Measurements from ENCODE around the gene CERS1.

Gene CERS1

GRCh38 chr19:18895824-18896341 is at the start of gene CERS1:
TSS of gene CERS1 (minus strand) at chr19:18896158. CDS start at chr19:18896072, 86 bp downstream.
- DNase-seq: peak; percentile 6

DNA sequence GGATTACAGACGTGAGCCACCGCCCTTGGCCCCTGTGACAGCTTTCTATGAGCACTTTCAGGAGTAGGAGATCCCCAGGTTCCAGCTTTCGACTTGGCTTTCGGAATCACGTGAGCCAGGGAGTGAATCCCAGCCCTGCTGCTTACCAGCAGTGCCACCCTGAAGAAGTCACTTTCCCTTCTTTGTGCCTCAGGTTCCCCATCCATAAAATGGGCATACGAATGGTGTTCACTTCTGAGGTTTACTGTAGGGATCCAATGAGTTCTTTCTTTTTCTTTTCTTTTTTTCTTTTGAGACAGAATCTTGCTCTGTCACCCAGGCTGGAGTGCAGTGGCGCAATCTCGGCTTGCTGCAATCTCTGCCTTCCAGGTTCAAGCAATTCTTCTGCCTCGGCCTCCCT is 49.3 kb upstream of the CERS1 start:
- no peak for DNase-seq

GRCh38 chr19:18943465-18943864 is 47.5 kb upstream of the CERS1 start:
- DNase-seq: no peak

- DNase-seq: no peak
These were observed 46.7 kb upstream of the CERS1 start for GRCh38 chr19:18942692-18943091.

DNA sequence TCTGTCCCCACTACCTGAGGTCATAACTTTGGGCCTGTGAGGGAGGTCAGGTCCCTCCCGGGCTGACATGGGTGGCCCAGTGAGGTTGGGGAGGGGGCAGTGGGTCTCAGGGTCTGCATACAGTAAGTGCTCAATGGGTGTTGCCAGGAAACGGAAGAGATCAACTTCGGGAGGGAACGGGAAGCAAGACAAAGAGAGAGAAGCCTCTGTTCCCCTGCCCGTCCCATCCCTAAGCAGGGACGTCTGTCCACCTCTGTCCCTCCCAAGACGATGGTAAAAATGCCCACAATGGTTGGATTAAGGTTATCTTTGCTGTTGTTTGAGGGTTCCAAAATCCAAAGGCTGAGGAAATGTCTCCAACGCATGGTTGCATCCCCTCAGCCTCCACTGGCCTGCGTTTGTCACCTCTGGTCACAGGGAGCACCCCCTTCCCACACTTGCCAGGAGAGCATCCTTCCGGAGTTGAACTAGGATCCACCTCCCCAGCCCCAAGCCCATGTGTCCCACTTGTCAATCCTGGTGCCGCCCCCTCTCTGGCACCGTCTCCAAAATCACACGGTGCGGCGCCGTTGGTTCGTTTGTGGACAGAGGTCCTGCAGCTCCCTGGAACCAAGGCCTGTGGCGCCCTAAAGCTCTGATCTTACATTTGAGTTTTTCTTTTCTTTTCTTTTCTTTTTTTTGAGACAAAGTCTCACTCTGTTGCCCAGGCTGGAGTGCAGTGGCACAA is 45.8 kb upstream of the CERS1 start:
- no peak for DNase-seq

GRCh38 chr19:18940769-18941627 is 45.0 kb upstream of the CERS1 start, which contains the start of gene HOMER3:
TSS of gene HOMER3 (minus strand) at chr19:18941217. CDS start at chr19:18938982, 2,235 bp downstream.
- DNase-seq: peak; percentile 40

- no peak for DNase-seq
These were observed 44.2 kb upstream of the CERS1 start for GRCh38 chr19:18939922-18940768.

- no peak for DNase-seq
These were observed 43.2 kb upstream of the CERS1 start for GRCh38 chr19:18939163-18939562.

DNA sequence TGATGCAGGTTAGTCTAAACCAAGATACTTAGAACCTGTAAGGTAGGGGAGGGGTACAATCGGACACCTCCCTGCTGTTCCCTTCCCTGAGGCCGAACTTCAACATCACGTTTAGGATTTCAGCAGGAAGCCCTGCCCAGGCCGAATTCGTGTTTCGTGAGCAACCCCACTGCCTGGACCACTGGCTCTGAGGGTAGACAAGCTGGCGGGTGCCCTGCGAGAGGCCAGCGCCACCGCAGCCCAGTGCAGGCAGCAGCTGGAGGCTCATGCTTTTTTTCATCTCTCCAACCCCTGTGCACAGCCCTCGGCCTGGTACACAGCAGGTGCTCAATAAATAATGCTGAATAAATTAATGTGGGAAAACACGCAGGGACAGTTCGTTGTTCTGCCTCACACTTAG is 37.3 kb upstream of the CERS1 start:
- DNase-seq: no peak

DNA sequence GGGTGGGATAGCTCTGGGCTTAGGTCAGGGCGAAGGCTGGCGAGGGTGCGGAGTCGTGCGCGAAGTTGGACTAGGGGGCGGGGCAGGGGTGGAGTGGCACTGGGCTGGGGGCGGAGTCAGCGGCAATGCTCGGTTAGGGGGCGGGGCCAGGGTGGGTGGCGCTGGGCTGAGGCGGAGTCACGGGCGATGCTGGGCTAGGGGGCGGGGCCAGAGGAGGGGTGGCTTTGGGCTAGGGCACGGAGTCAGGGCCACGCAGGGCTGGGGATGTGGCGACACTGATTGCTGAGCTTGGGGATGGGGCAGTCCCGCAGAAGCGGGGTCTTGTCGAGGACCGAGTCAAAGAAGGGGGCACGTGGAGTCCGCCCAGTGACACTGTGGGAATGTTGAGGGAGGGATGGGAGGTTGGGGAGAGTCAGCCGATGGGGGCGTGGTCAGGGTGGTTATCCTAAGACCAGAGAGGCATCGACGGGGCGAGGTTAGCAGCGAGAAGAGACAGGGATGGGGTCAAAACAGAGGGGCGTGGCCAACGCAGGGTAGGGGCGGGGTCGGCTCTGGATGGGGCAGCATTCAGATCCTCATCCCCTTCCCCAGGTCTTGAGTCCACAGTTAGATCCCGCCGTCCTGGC is 36.4 kb upstream of the CERS1 start:
- no peak for DNase-seq

- no peak for DNase-seq
These were observed 35.6 kb upstream of the CERS1 start for GRCh38 chr19:18931316-18932162.

- DNase-seq: no peak
These were observed 33.4 kb upstream of the CERS1 start for GRCh38 chr19:18929311-18929710.

DNA sequence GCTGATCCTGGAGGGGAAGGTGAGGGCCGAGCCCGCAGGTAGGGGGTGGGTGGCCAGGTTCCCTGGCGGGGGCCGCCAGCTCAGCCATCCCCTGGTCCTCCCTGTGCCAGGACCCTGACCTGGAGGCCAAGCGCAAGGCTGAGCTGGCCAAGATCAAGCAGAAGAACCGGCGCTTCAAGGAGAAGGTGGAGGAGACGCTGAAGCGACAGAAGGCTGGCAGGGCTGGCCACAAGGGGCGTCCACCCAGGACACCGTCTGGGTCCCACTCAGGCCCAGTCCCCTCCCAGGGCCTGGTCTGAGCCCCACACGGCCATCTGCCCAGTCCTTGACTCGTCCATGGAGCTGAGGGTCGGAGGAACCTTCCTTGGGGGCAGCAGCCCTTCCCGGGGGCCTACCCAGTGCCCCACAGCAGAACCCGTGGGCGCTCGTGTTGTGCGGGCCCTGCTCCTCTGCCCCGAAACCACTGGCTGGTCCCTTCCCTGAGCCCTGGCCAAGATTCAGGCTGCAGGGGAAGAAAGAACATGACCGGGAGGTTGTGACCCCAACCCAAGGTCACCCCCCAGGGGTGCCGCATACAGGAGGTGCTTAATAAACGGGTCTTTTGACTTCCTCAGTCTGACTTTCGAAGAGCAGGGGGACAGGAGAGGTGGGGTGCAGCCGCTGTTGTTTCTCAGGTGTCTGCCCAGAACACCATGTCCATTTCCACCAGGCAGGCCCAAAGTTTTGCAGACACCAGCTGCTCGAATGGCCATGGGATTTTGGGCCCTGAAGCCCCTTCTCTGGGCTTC is 32.3 kb upstream of the CERS1 start:
- no peak for DNase-seq

- DNase-seq: no peak
These were observed 28.8 kb upstream of the CERS1 start for GRCh38 chr19:18924684-18925213.

- no peak for DNase-seq
These were observed 26.4 kb upstream of the CERS1 start for GRCh38 chr19:18922228-18922985.

DNA sequence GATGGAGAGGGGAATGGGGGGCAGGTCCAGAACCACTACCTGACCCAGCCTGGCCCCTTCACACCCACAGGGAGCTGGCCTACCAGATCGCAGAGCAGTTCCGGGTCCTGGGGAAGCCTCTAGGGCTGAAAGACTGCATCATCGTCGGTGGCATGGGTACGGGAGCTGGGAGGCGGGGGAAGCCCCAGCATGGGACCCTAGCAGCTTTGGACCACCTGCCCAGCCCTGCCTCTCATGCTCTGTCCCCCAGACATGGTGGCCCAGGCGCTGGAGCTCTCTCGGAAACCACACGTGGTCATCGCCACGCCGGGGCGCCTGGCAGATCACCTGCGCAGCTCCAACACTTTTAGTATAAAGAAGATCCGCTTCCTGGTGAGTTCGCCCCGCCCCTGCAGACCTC is 25.6 kb upstream of the CERS1 start:
- DNase-seq: no peak

GRCh38 chr19:18920400-18920799 is 24.4 kb upstream of the CERS1 start:
- DNase-seq: no peak

- no peak for DNase-seq
These were observed 23.9 kb upstream of the CERS1 start for GRCh38 chr19:18919900-18920214.

DNA sequence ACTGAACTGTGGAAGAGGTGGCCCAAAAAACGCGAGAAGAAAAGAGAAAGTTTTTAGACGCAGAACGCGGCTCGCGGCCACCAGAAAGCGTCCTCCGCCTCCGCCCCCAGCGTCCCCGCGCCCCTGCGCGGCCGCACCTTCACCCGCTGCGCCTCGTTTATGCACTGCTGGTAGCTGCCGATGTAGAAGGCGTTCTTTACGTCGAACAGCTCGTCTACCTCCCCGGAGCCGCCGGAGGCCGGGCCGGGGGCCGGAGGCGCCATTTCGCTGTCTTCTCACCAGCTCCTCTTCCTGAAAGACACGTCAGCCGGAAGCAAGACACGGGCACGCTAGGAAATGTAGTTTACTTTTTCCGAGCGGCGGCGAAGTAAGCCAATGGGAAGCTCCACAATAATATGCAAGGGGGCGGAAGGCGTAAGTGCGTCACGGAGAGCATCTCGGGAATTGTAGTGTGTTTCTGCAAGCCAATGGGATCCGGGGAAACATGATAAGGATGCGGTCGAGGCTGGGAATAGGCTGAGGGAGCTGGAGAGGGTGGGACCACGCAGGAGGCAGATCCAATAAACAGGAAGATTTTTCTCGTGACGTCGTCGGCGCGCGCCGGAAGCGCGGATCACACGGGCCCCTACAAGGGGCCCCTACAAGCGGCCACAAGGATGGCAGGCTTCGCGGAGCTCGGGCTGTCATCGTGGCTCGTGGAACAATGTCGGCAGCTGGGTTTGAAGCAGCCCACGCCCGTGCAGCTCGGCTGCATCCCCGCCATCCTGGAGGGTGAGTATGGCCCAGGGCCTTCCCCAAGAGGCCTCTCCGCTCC is 23.3 kb upstream of the CERS1 start, which contains the start of the genes COPE and DDX49:
Gene COPE, minus strand, starts transcription at position 302 of the 814 bp plus-strand sequence. Its CDS starts 39 bp downstream, at position 263.
Gene DDX49, plus strand, starts transcription at position 630 of the 814 bp plus-strand sequence. Its CDS starts 27 bp downstream, at position 657.
- DNase-seq: peak; percentile 100

Measured in NCI-H1092 treated with DMSO at 0.1 percent for 48 hours (cell line).